GM21737 (cell line): ENCODE data around the gene URB1.
"Not testable (repeated sequence)": the region's sequence is repeated elsewhere in the genome, so short reads cannot be mapped to it uniquely, and the experiment has no call there.

Experiments used
- ATAC-seq: cut with Tn5 transposase; IDR thresholded peaks from one replicate; pipeline ENCODE4 v1.9.1; 2021; ENCODE audit warnings: mild to moderate bottlenecking, moderate library complexity; ENCODE audit not compliant: unreplicated experiment

URB1 gene

GRCh38 chr21:32298658-32299081 lies 94.1 kb downstream of the URB1 start, which contains the start of gene MRAP:
Gene MRAP (plus strand): TSS chr21:32298855. CDS start chr21:32298972, 117 bp downstream.
- no peak for ATAC-seq

GRCh38 chr21:32298148-32298559 lies 94.7 kb downstream of the URB1 start:
- no peak for ATAC-seq

GRCh38 chr21:32297449-32297848 lies 95.4 kb downstream of the URB1 start:
- no peak for ATAC-seq

- no peak for ATAC-seq
These were observed 107.3 kb downstream of the URB1 start for GRCh38 chr21:32285476-32285875.

- no peak for ATAC-seq
These were observed 109.8 kb downstream of the URB1 start for GRCh38 chr21:32282992-32283391.

GRCh38 chr21:32281531-32281930 lies 111.3 kb downstream of the URB1 start:
- ATAC-seq: no peak

- peak; percentile 11 for ATAC-seq
These were observed 113.5 kb downstream of the URB1 start for GRCh38 chr21:32279377-32279680.

- ATAC-seq: peak; percentile 93
These were observed 114.1 kb downstream of the URB1 start, which contains the start of gene MIS18A for GRCh38 chr21:32278518-32279376. Gene MIS18A (minus strand): TSS chr21:32279049. CDS start chr21:32279014, 35 bp downstream.

- no peak for ATAC-seq
These were observed 114.7 kb downstream of the URB1 start for GRCh38 chr21:32278103-32278502.

GRCh38 chr21:32276671-32277070 lies 116.1 kb downstream of the URB1 start:
- no peak for ATAC-seq

GRCh38 chr21:32270748-32271147 lies 122.1 kb downstream of the URB1 start:
- ATAC-seq: no peak

- not testable (repeated sequence) for ATAC-seq
These were observed 127.5 kb downstream of the URB1 start for GRCh38 chr21:32265321-32265720.

GRCh38 chr21:32261929-32262328 lies 130.9 kb downstream of the URB1 start:
- no peak for ATAC-seq
